ENCODE data around the gene RIOK2. TPM values are rescaled to one million over a fixed set of nuclear protein-coding genes. Genes with fewer than 3 reads are reported as not detected.
A peak's percentile ranks its signal among the peaks of the same experiment; 100 is the strongest.
"Not testable (repeated sequence)": the region's sequence is repeated elsewhere in the genome, so short reads cannot be mapped to it uniquely, and the experiment has no call there.

The RIOK2 gene
- total RNA-seq, 1 donor from 2014 or later = 34.8 TPM

DNA sequence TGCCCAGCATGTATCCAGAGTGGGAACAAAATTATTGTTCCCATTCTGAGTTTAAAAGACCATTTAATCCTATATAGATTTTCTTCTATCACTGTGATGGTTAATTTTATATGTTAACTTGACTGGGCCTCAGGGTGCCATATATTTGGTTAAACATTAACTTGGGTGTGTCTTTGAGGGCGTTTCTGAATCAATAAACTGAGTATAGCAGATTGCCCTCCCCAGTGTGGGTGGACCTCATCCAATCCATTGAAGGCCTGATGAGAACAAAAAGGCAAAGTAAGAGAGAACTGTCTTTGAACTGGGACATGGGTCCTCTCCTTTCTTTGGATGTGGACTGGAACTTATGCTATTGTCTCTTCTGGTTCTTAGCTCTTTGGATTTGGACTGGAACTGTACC, 17.3 kb downstream of the RIOK2 start:
- DNase-seq = no peak

DNA sequence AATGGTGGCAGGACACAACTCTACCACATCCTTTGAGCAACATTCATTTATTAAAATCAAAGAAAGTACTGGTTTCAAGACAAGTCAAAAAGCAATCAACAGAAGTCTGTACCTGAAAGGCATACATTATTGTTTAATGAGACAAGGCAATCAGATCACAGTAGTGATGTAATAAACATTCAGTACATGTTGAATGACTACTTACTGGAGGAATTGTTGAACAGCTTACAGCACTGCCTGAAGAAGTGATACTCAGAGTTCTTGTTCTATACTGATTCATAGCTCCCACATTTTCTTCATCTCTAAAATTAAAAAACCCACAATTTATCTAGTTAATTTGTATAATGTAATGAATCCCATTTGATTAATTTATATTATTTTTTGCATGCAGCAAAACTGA, 18.2 kb downstream of the RIOK2 start:
- DNase-seq = no peak

DNA sequence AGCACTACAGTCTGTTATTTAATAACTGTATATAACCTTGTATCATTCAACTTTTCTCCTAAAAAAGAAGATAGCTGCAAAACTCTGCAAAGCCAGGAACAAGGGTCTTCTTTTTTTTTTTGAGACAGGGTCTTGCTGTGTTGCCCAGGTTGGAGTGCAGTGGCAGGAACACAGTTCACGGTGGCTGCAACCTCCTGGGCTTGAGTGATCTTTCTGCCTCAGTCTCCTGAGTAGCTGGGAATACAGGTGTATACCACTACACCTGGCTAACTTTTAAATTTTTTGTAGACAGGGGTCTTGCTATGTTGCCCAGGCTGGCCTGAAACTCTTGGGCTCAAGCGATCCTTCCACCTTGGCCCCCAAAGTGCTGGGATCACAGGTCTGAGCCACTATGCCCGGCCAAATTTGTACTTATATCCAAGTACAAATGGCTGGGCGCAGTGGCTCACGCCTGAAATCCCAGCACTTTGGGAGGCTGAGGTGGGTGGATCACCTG, 19.2 kb downstream of the RIOK2 start:
- no peak for DNase-seq

DNA sequence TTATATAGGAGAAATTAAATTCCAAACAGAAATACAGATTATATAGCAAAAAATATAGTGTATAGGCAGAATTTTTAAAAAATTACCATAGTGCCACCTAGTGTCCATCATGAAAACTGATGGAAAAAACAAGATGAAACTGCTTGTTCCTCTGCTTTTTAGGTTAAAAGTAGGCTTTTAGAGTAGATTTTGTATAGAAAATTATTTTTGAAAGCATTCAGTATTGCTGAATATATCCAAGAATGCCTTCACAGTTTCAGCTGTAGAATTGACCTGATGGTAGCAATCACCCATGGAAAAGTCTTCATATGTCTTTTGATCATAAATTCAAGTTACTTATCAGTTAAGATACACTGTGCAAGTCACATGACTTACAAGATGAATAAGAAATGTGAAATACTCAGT, 19.7 kb downstream of the RIOK2 start:
- no peak for DNase-seq

DNA sequence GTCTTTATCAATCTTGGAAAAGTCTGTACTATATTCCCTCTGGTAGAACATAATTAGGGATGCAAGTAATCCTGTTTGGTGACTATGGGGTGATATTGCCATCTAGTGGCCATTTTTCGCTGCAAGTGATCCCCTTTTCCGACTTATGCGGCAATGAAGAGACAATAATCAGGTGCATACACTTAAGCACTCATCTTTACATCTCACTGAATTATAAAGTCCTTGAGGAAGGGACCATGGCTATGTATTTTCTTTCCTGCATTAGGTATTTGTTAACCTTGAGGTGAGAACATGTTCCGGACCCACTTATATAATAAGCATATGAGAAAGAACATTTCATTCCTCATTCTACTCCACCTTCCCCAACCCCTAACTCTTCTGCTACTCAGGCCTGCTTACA, 21.0 kb downstream of the RIOK2 start:
- DNase-seq = peak; percentile 58

DNA sequence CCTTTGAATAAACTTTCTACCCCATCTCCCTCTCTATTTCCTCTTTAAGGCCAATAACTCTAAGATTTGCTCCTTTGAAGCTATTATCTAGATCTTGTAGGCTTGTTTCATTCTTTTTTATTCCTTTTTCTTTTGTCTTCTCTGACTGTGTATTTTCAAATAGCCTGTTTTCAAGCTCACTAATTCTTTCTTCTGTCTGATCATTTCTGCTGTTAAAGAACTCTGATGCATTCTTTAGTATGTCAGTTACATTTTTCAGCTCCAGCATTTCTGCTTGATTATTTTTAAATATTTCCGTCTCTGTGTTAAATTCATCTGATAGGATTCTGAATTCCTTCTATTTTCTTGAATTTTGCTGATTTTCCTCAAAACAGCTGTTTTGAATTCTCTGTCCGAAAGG, 25.4 kb downstream of the RIOK2 start:
- DNase-seq = no peak

DNA sequence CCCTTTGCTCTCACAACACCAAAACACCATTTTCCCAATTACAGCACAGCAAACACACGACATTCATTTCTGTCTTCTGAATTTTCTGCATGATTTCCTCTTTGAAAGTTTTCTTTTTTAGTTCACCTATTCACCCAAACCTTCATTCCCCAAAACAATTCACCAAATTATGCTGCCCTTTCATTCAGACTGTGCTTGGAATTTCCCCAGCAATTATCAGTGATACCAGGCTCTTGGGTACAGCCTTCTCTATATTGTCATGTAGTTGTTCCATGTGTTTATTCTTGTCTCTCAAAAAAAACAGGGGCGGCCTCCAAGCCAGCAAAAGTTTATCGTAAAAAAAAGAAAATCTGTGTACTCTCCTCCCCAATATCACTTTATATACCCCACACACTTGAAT, 31.7 kb downstream of the RIOK2 start:
- DNase-seq = no peak

DNA sequence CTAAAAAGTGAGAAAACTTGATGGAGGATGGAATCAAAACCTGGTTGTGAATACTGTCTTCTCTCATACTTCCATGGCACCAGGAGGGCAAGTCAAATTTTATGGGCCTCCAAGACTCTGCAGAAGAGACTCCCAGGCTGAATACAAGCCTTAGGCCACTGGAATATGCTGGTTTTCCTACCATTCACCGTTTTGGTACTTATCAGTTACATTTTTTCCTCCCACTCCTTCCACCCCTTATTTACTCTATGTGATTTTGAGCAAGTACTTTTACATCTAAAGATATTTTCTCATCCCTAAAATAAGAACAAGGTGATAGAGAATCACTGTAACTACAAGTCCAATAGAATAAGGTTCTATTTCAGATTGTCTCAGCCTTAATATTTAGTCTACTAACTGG, 32.6 kb downstream of the RIOK2 start:
- DNase-seq = no peak

DNA sequence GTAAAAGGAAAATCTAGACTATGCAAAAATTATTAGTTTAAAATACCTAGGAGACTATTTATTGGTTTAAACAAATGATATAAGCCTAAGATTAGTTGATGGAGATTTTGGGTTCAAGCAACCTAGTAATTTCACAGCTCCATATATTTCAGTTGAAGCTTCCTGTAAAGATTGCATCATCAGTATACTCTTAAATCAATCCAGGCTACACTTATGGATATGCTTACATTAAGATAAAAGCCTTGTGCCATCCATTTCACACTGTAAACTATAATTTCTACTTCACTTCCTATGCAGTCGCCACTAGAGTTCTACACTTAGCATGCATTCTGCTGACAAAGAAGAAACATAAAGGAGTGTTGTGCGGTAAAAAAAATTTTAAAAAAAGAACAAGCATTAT, 33.3 kb downstream of the RIOK2 start:
- DNase-seq = no peak

DNA sequence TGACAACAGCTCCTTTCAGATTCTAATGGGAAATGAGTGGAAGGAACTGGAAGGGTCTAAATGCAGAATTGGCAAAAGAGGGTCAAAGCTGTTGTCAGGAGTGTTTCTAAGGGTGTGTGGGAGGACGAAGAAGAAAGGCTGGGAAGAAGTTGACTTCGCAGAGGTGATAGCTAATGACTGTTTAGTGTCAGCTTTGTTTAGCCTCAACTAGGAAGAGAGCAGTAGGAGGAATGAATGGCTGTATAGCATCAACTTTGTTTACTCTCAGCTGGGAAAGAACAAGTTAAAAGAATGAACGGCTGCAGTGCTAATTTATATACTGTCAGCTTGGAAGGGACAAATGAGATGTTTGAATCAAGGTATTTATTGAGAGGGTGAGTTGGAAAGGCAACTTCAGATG, 34.8 kb downstream of the RIOK2 start:
- no peak for DNase-seq

DNA sequence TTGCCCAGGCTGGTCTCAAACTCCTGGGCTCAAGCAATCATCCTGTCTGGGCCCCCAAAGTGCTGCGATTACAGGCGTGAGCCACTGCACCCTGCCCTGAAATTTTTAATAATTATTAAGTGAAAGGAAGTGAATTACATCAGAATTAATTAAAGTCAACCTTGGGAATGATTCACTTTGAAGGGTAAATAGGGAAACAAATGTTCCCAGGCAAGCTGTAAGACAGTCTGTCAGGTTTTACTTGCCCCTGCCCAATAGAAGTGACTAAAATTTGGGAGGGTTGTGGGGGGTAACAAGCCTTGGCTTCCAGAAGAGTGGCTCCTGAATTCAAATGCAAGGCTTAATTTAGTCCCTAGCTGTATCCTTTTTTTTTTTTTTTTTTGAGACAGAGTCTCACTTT, 39.3 kb downstream of the RIOK2 start:
- no peak for DNase-seq

DNA sequence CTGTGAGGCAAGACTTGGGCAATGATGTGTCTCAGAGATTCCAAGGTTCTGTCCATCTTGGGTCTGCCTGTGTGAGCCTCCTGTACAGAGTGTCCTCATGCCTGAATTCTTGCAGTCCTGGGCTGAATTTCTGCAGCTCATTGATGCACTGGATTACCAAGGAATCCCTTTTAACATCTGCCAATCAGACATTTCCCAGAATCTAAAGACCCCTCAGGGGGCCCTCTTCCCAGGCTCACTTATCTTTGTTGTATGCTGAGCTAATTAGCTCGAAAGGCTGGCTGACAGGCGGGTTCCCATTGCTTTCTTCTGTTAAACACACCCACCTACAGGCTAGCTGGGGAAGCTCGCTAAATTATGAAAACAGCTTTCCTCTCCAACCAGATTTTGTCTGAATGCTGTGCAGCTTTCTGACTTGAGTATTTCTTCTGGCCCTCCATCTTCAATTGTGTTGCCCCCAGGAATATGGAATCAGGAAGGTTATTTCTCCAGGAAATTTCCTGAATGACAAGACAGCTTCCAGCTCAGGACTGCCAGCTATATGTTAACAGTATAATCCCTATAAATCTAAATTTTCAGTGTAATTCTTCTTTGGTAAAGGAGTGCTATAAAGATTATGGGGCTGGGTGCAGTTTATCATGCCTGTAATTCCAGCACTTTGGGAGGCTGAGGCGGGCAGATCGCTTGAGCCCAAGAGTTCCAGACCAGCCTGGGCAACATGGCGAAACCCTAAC, 40.4 kb downstream of the RIOK2 start, which contains the start of gene LIX1:
Gene LIX1, minus strand, starts transcription at position 91 of the 734 bp plus-strand sequence. Its CDS starts 35 bp downstream, at position 56.
- peak; percentile 51 for DNase-seq

DNA sequence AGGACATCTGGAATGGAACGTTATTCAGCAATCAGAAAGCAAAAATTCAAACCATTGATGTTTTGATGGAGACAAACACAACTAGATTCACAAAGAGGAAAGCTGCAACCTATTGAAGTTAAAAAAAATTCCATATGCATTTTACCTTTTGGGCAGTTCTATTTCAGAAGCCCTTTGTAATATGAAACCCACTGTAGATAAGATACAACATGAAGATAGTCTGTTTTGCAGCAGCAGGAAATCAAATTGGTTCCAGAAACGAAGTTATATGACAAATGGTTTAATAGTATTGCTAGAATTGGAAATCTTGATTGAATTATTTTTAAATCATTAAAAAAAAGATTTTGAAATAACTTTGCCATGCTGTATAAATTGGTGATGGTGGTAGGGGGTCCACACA, 41.5 kb downstream of the RIOK2 start:
- DNase-seq = no peak

DNA sequence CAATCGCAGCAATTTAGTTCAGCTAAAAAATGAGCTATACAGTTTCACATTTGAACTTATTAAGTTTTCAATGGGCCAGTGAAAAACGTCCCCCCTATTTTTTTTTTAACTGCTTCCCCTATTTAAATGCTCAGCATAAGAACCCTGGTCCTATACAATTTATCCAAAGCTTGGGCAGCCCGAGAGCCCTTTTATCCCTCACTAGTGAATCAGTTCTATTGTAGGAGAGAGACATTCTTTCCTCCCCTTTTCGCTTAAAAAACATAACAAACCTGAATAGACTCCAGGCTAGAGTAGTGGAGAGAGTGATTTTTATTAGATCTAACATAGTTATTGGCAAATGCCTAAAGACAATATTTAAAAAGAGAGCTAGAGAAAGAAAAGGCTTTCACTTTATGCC, 42.0 kb downstream of the RIOK2 start:
- DNase-seq = no peak

DNA sequence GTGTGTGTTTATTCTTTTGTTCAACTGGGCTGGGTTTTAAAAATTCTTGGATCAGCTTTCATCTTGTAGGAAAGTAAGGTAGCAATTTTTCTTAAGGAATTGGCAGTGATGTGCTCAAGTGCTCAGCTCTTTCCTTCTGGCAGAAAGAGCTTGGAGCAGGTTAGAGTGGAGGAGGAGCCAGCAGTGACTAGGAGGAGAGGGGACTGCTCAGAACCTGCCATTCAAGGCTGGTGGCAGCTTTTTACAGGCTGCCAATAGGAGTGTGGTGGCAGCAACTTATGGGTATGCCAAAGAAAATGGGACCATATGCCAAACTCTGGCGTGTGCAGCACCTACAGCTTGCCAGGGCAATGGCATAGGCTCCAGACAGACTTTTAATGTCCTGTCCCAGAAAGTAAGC, 42.8 kb downstream of the RIOK2 start:
- not testable (repeated sequence) for DNase-seq

DNA sequence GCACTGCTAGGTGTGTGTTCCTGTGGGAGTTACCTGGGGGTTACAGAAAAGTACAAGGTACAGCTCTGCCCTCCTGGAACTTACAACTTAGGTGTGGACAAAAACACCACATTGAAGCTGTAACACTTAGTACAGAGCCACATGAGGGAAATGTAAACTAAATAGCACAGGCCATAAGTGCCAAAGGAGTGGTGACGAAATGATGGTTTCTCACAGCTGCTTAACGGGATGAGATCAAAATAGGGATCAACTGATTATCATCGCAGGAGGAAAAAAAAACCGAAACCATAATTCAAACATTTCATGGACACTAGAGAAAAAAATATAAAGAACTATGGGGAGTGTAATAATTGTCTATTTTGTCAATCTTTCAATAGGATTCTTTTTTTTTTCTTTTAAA, 46.6 kb downstream of the RIOK2 start:
- no peak for DNase-seq

DNA sequence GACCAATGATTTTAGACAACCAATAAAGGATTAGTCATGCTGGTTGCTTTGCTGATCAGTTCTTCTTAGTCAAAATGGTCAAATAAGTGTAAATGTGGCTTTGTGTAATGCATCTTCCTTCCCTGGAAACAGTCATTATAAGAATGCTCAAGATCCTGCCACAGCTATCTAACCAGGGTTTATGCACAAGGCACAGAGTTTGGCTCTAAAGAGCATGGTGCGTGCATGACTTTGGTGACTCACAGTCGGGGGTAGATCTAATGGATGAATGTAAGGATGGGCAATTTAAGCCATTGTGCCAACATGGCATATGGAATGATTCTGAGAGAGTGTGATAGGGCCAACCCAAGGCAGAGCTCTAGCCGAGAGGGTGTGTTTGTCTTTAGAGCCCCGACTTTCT, 47.2 kb downstream of the RIOK2 start:
- no peak for DNase-seq

DNA sequence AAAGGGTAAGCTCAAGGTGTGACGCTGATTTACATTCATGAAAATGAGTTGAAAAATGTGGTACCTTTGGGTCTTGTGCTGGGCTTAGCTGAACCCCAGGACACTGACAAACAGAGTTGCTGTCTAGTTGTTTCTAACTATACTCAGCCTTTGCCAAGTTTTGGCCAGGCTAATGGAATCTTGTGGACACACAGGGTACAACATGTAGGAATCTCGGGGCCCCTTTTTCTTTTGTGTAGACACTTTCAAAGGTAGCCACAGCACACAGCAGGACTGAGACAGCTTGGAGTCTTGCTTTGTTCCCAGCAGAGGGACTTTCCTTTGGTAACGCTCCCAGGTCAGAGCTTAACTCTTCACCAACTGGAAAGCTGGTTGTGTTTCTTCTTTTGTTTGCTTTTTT, 48.4 kb downstream of the RIOK2 start:
- DNase-seq = no peak

DNA sequence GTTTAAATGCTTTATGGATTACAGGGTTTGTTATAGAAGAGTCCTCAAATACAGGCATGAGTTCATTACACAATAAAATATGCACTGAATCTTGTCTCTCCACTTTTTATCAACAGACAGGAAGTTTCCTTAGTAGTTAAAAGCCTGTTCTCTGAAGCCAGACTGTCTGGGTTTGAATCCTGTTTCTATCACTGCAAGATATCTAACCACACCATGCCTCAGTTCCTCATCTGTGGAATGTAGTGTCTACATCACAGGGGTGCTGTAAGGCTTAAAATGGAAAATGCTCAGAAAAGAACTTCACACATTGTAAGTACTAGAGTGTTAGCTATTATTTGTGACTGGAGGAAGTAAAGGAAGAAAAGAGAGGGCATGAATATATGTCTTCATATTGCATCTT, 49.9 kb downstream of the RIOK2 start:
- no peak for DNase-seq

DNA sequence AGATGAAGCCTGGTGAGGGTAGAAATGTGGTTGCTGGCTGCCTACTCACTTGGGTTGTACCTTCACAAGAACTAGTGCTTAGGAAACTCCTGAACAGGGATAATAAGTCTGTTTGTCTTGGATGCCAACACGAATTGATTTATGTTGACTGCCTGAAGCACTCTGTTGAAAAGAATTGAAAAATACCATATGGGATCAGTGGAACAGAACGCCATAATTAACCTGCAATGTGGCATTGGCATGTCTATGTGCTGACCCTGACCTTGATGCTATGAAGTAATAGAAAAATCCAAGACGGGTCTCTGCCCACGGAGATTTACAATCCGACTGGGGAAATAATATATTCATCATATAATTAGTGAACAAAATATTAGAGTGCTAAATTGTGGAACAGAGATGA, 51.1 kb downstream of the RIOK2 start:
- DNase-seq = no peak

DNA sequence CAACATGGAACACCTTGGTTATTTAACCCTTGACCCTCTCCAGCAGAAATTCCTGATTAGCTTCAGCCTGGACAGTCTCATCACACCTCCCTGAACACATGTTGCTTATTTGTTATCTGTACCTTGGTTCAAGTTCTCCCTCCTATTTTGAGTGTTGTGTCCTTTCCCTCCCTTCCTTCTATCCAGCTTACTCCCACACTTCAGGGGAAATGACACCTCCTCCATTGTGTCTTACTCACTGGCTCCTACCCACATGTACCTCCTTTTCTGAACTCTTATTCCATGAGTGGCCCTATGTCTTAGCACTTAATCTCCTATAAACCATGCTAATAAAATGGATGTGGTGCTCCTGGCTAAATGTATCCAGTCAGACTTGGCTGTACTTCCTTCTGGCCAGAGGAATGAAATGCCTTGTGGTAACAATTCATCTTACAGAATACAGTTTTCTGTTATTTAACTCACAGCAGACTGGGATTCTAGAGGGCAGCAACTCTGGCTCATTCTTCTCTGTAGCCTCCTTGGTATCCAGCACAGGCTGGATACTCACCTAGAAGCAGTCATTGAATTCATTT, 51.8 kb downstream of the RIOK2 start:
- no peak for DNase-seq

DNA sequence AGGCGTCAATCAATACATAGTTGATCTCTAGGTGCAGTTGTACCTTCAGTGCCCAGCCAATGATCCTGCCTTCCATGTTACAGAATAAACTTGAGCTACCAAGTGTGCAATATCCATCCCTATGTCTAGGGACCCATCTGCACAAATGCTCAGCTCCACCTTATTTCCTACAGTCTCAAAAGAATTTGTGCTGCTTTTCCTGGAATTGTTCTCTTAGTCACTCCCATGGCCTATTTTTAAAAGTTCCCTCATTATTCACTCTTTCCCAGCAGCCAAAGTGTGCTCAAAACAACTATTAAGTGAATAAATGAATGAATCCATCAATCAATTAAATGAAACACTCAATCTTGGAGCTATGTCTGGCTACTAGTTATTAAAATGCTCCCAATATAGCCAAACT, 55.3 kb downstream of the RIOK2 start:
- no peak for DNase-seq

DNA sequence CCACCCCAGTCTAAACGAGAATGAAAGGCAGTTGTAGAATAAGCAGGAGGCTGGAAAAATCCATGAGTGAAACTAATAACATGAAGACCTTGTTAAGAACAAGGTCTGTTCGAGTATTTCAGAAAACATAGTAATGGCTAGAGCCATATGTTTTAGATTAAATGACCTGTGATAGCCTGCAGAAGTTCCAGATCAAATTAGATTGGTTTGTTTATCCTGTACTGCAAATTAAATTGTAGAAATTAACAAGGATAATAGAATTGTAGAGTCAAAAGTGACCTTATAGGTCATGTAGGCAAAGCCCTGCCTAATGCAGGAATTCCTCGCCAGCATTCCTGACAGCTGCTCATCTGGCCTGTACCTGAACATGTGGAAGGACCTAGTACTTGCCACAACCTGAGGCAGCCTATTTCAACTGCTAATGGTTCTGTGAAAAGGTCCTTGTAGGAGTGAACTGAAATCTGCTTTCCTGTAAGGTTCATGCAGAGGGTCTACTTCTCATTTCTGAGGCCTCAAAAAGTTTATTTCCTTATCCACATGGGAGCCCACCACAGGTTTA, 57.8 kb downstream of the RIOK2 start:
- no peak for DNase-seq

DNA sequence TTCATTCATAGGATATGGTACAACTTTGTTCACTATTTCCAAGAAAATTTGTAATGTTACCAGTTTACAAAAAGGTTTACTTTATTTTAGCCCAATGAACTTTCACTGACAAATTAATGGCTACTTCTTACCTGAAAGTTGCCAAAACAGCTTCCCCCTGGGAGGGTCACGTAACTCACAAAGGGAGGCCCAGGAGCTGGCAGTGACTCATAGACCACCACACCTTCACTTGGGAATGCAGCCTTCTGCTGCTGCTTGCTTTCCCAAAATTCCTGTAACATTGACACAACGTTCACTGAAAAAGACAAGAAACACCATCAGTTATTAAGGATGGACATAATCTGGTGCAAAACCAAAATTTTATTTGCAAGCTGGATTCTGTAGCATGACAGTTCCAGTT, 58.7 kb downstream of the RIOK2 start:
- no peak for DNase-seq
